Vagina (tissue), 2 donors: Measurements from ENCODE around the gene TMEM134.

Experiments
- POLR2A ChIP-seq, 2 donors: fragments of 450-650 bp; IDR thresholded peaks; one replicate each; pipeline ENCODE4 v1.6.1; 2017; ENCODE audit warnings: antibody characterized with exemption in 2 of 2, mild to moderate bottlenecking in 2 of 2, moderate library complexity in 2 of 2
- POLR2AphosphoS5 ChIP-seq, 2 donors: sonication (generic); formaldehyde crosslinking; IDR thresholded peaks; one replicate each; pipeline ENCODE4 v1.9.0; 2017; ENCODE audit warnings: antibody characterized with exemption in 2 of 2, mild to moderate bottlenecking in 2 of 2, low read depth in 1 of 2; ENCODE audit not compliant: insufficient read depth in 1 of 2
- TF ChIP-seq, protein P1 (sequence below), 3 experiments: fragments of 450-650 bp in 2 of 3; fragments of 200-600 bp in 1 of 3; sonication (generic) in 1 of 3; IDR thresholded peaks; one replicate each; pipeline ENCODE4 v1.5.1; 2017 to 2019; ENCODE audit warnings: antibody characterized with exemption in 3 of 3, mild to moderate bottlenecking in 2 of 3, moderate library complexity in 2 of 3

DNA sequence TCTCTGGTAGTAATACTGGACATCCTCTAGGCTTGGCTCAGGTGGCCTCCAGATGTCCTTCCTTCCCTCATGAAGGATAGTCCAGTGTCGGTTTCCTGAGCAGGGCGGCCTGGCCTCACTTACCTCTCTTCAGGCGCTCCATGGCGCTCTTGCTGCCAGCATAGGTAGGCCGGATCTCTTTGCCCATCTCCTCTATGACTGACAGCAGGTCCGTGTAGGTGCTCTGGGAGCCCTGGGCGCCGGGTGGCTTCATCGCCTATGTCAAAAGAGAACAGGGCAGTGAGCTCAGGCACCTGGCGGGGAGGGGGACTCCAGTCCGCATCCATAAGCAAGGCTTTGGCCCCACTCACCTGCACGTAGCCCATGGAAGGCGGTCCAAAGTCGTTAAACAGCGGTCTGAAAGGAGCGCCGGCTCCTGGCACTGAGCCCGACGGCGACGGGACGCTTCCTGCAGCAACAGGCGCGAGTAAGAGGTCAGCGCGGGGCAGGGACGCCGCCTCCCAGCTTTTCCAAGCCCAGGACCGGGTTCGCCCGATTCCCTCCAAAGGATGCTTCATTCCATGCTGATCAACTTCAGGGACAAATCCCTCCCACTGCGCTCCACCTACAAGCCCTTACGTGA lies 38.3 kb upstream of the TMEM134 start:
- TF ChIP-seq, protein P1, sequence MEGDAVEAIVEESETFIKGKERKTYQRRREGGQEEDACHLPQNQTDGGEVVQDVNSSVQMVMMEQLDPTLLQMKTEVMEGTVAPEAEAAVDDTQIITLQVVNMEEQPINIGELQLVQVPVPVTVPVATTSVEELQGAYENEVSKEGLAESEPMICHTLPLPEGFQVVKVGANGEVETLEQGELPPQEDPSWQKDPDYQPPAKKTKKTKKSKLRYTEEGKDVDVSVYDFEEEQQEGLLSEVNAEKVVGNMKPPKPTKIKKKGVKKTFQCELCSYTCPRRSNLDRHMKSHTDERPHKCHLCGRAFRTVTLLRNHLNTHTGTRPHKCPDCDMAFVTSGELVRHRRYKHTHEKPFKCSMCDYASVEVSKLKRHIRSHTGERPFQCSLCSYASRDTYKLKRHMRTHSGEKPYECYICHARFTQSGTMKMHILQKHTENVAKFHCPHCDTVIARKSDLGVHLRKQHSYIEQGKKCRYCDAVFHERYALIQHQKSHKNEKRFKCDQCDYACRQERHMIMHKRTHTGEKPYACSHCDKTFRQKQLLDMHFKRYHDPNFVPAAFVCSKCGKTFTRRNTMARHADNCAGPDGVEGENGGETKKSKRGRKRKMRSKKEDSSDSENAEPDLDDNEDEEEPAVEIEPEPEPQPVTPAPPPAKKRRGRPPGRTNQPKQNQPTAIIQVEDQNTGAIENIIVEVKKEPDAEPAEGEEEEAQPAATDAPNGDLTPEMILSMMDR (IDR thresholded peaks at IDR 0.05) = no peak
- no peak for TF ChIP-seq POLR2A (IDR thresholded peaks at IDR 0.05)
- no peak for TF ChIP-seq POLR2AphosphoS5 (IDR thresholded peaks at IDR 0.05; ENCODE audit: insufficient read depth in 1 of 2, low read depth in 1 of 2)
